Panc1 (cell line): ENCODE results near the gene COPB2. TPM values are rescaled to one million over a fixed set of nuclear protein-coding genes. Genes with fewer than 3 reads are reported as not detected.
A peak's percentile ranks its signal among the peaks of the same experiment; 100 is the strongest.

Experiments used
- ATAC-seq: fragments of 200-7000 bp; cut with Tn5 transposase; 2 replicates; pipeline ENCODE4 v1.9.1; 2020; ENCODE audit warnings: mild to moderate bottlenecking, moderate library complexity
- Bru-seq: library from RNA; stranded (reverse); fragments of 400-500 nt; gene quantifications from one replicate; lab custom pipeline; 2021; lab: Mats Ljungman, UMichigan
- BruChase-seq, 2 experiments: library from RNA; stranded (reverse); fragments of 400-500 nt; gene quantifications; one replicate each; lab custom pipeline; 2021; lab: Mats Ljungman, UMichigan
- BruUV-seq: library from RNA; stranded (reverse); fragments of 400-500 nt; replicated peaks from 2 replicates; lab custom pipeline; 2021; lab: Mats Ljungman, UMichigan
- CTCF ChIA-PET: fragments of 300-600 bp; sonication (Branson Sonifier 250); formaldehyde crosslinking; loops from one replicate; lab custom pipeline; 2022; ENCODE audit warnings: antibody characterized with exemption; lab: Charles Lee
- POLR2A ChIA-PET: fragments of 300-600 bp; sonication (Branson Sonifier 250); formaldehyde crosslinking; loops from one replicate; lab custom pipeline; 2022; ENCODE audit warnings: antibody characterized with exemption; lab: Charles Lee
- DNase-seq: peaks from one replicate; pipeline ENCODE4 v3.0.0-alpha.2; 2010; ENCODE audit warnings: low read depth, low spot score
- H3K27ac ChIP-seq: 2 replicates; pipeline ENCODE4 v1.5.1; 2011; ENCODE audit warnings: mild to moderate bottlenecking, low read length, inconsistent platforms
- H3K27me3 ChIP-seq: fragments of 200-500 bp; sonication (Bioruptor generic); 2 replicates; pipeline ENCODE4 v1.6.0; 2014; ENCODE audit warnings: low read length, inconsistent platforms; ENCODE audit not compliant: control insufficient read depth, insufficient read depth
- H3K36me3 ChIP-seq: fragments of 200-500 bp; sonication (Bioruptor generic); 2 replicates; pipeline ENCODE4 v1.5.1; 2014; ENCODE audit warnings: inconsistent platforms, mild to moderate bottlenecking, low read length, moderate library complexity; ENCODE audit not compliant: control insufficient read depth, insufficient read depth
- H3K4me1 ChIP-seq: 2 replicates; pipeline ENCODE4 v1.5.1; 2011; ENCODE audit warnings: inconsistent platforms, mild to moderate bottlenecking, low read length, moderate library complexity; ENCODE audit not compliant: control insufficient read depth, insufficient read depth
- H3K4me3 ChIP-seq, 2 experiments: 2 replicates each; pipeline ENCODE4 v1.5.1; 2011 to 2012; ENCODE audit warnings: low read depth in 2 of 2, low read length in 2 of 2, mild to moderate bottlenecking in 2 of 2, inconsistent platforms in 1 of 2, moderate library complexity in 1 of 2
- H3K9me3 ChIP-seq: fragments of 200-500 bp; sonication (Bioruptor generic); 2 replicates; pipeline ENCODE4 v1.5.1; 2014; ENCODE audit warnings: low read depth, mild to moderate bottlenecking, inconsistent platforms, low read length, moderate library complexity; ENCODE audit not compliant: control insufficient read depth, insufficient read depth
- POLR2AphosphoS5 ChIP-seq: IDR thresholded peaks from 2 replicates; pipeline ENCODE4 v1.6.1; 2012; ENCODE audit warnings: mild to moderate bottlenecking, low read depth, low read length, moderate library complexity
- SIN3A ChIP-seq: IDR thresholded peaks from 2 replicates; pipeline ENCODE4 v1.6.1; 2012; ENCODE audit warnings: low read depth, mild to moderate bottlenecking, low read length, moderate library complexity, borderline replicate concordance; ENCODE audit not compliant: insufficient read depth
- TCF7L2 ChIP-seq: IDR thresholded peaks from 2 replicates; pipeline ENCODE4 v1.6.1; 2011; ENCODE audit warnings: mild to moderate bottlenecking, low read depth, low read length, inconsistent platforms
- in situ Hi-C: cut with HindIII; loops from 2 replicates; pipeline ENCODE4 v1.10.0; 2016; ENCODE audit warnings: low sequenced_read_pairs, low pct_unique_long_range_greater_than_20kb
- intact Hi-C: fragments of 100-400 bp; cut with micrococcal nuclease; formaldehyde crosslinking; loops from one replicate; pipeline ENCODE4 v1.10.0; 2022; ENCODE audit not compliant: unreplicated experiment
- long read RNA-seq: library from polyadenylated mRNA; unstranded; transcript quantifications from one replicate; pipeline ENCODE4 v2.0.0, GENCODE V29; 2021; ENCODE audit not compliant: unreplicated experiment
- polyA plus RNA-seq: library from polyadenylated mRNA; unstranded; fragments of >200 nt; gene quantifications from one replicate; pipeline ENCODE4 v1.2.1, GENCODE V29; 2012; ENCODE audit warnings: missing spikeins; ENCODE audit not compliant: insufficient read length
- total RNA-seq: library from RNA; stranded (reverse); gene quantifications from one replicate; pipeline ENCODE4 v1.2.1, GENCODE V29; 2021; ENCODE audit not compliant: unreplicated experiment
- TF ChIP-seq, protein P1 (sequence below): fragments of 450-650 bp; IDR thresholded peaks from 2 replicates; pipeline ENCODE4 v1.5.1; 2017; ENCODE audit warnings: mild to moderate bottlenecking
- TF ChIP-seq, protein P2 (sequence below), 2 experiments: IDR thresholded peaks; 2 replicates each; pipeline ENCODE4 v1.6.1; 2011 to 2012; ENCODE audit warnings: low read depth in 2 of 2, control low read depth in 1 of 2, low read length in 1 of 2, mild to moderate bottlenecking in 1 of 2, moderate library complexity in 1 of 2; ENCODE audit not compliant: insufficient read depth in 1 of 2

Gene COPB2
- total RNA-seq (150 TPM), Bru-seq, nascent RNA (percentile 93 among the genes with signal in this experiment), BruChase-seq, experiment 1, labeled RNA remaining after a 2-hour chase (percentile 93 among the genes with signal in this experiment), BruChase-seq, experiment 2, labeled RNA remaining after a 6-hour chase (percentile 97 among the genes with signal in this experiment)
- polyA plus RNA-seq = 122 TPM
- long read RNA-seq, transcript COPB2-201 (22 exons, 3,360 nt) = major isoform, 319 of 480 reads
- long read RNA-seq, partial matches to known transcripts = 88 of 480 reads
- long read RNA-seq, other reads (novel, unspliced or antisense) = 72 of 480 reads

- peaks cover 3% of the 10 kb centered on the region; the same call in 1 of the 2 replicates for H3K36me3 ChIP-seq
- intact Hi-C loops (no loop called here), in situ Hi-C loops (no loop called here)
- DNase-seq (peak; percentile 96), ATAC-seq (peak; percentile 100)
- ChIA-PET POLR2A (interaction anchor here (1.0 to 1.2 kb wide), 3 partner anchors 14 to 117 kb away, joined by 3 to 4 read pairs (median 3); no protein-coding TSS in a partner anchor), CTCF (no interaction called here)
- TSS peak; percentile 92 for BruUV-seq
- H3K27me3 ChIP-seq = no peaks in the 10 kb centered on the region
- H3K9me3 ChIP-seq = no peaks in the 10 kb centered on the region
- H3K27ac ChIP-seq = peak within 1 kb of the TSS; percentile 82
- H3K4me3 ChIP-seq = peak within 1 kb of the TSS; percentile 91 to 98
- peaks cover 15% of the 10 kb centered on the region for H3K4me1 ChIP-seq
- TF ChIP-seq TCF7L2 (peak; percentile 76), POLR2AphosphoS5 (peak; percentile 87), SIN3A (0 out of 2 replicates have a peak, but pooled peaks have one; percentile 84)
- TF ChIP-seq, protein P1, sequence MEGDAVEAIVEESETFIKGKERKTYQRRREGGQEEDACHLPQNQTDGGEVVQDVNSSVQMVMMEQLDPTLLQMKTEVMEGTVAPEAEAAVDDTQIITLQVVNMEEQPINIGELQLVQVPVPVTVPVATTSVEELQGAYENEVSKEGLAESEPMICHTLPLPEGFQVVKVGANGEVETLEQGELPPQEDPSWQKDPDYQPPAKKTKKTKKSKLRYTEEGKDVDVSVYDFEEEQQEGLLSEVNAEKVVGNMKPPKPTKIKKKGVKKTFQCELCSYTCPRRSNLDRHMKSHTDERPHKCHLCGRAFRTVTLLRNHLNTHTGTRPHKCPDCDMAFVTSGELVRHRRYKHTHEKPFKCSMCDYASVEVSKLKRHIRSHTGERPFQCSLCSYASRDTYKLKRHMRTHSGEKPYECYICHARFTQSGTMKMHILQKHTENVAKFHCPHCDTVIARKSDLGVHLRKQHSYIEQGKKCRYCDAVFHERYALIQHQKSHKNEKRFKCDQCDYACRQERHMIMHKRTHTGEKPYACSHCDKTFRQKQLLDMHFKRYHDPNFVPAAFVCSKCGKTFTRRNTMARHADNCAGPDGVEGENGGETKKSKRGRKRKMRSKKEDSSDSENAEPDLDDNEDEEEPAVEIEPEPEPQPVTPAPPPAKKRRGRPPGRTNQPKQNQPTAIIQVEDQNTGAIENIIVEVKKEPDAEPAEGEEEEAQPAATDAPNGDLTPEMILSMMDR = no peak
- TF ChIP-seq, protein P2, sequence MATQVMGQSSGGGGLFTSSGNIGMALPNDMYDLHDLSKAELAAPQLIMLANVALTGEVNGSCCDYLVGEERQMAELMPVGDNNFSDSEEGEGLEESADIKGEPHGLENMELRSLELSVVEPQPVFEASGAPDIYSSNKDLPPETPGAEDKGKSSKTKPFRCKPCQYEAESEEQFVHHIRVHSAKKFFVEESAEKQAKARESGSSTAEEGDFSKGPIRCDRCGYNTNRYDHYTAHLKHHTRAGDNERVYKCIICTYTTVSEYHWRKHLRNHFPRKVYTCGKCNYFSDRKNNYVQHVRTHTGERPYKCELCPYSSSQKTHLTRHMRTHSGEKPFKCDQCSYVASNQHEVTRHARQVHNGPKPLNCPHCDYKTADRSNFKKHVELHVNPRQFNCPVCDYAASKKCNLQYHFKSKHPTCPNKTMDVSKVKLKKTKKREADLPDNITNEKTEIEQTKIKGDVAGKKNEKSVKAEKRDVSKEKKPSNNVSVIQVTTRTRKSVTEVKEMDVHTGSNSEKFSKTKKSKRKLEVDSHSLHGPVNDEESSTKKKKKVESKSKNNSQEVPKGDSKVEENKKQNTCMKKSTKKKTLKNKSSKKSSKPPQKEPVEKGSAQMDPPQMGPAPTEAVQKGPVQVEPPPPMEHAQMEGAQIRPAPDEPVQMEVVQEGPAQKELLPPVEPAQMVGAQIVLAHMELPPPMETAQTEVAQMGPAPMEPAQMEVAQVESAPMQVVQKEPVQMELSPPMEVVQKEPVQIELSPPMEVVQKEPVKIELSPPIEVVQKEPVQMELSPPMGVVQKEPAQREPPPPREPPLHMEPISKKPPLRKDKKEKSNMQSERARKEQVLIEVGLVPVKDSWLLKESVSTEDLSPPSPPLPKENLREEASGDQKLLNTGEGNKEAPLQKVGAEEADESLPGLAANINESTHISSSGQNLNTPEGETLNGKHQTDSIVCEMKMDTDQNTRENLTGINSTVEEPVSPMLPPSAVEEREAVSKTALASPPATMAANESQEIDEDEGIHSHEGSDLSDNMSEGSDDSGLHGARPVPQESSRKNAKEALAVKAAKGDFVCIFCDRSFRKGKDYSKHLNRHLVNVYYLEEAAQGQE (IDR thresholded peaks at IDR 0.05; ENCODE audit: insufficient read depth in 1 of 2, low read depth in 2 of 2, low read length in 1 of 2) = no peak
Measured at GRCh38 chr3:139389552-139390368, at the start of gene COPB2. TSS of gene COPB2 (minus strand) at chr3:139389647. CDS start at chr3:139389550, 97 bp downstream.

DNA sequence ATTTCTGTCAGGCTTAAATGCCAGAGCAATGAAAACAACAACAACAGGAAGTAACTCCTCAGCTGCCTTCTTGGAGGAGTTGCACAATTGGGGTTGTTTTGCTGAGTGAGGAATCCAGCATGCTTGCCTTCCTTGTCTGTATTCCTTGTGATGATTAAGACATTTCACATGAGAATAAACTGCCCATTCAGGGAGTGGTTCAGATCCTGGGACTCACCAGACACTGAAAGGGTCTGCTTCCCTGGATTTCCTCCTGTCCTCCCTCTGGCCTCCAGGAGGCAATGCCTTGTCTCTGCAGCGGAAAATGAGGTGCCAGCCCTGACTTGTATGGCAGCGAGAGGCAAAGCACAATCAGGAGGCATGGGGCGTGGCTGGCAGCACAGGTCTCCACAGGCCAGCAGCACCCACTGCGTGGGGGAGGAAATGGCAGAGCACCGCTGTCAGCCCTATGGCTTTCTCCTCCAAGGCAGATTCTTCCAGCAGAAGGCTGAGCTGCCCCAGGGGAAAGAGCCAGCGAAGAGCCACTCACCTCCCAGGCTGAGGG lies 45.4 kb upstream of the COPB2 start:
- Histone ChIP-seq H3K4me3 (no peak overlapping the region), H3K27me3 (no peaks in the 10 kb centered on the region), H3K27ac (no peak overlapping the region), H3K36me3 (no peaks in the 10 kb centered on the region), H3K4me1 (no peaks in the 10 kb centered on the region), H3K9me3 (no peaks in the 10 kb centered on the region)
- in situ Hi-C loops (no loop called here), intact Hi-C loops (loop anchor here (10.0 kb wide), 1 partner anchor 1430 kb away; no protein-coding TSS in a partner anchor)
- ChIA-PET POLR2A (no interaction called here), CTCF (no interaction called here)
- ATAC-seq = peak; percentile 48
- DNase-seq = no peak
- TF ChIP-seq, protein P2 (IDR thresholded peaks at IDR 0.05; ENCODE audit: insufficient read depth in 1 of 2, low read depth in 2 of 2, low read length in 1 of 2) = no peak
- no peak for TF ChIP-seq POLR2AphosphoS5
- TF ChIP-seq TCF7L2 = no peak
- TF ChIP-seq SIN3A = no peak
- TF ChIP-seq, protein P1 = no peak
- no TSS peak for BruUV-seq
